NCI-H82 (cell line): ENCODE data around the gene PRKCE.
"Not testable (repeated sequence)": the region's sequence is repeated elsewhere in the genome, so short reads cannot be mapped to it uniquely, and the experiment has no call there.

Experiments used
- DNase-seq: peaks from one replicate; lab custom pipeline; 2025; lab: John Stamatoyannopoulos, UW

Gene PRKCE

DNA sequence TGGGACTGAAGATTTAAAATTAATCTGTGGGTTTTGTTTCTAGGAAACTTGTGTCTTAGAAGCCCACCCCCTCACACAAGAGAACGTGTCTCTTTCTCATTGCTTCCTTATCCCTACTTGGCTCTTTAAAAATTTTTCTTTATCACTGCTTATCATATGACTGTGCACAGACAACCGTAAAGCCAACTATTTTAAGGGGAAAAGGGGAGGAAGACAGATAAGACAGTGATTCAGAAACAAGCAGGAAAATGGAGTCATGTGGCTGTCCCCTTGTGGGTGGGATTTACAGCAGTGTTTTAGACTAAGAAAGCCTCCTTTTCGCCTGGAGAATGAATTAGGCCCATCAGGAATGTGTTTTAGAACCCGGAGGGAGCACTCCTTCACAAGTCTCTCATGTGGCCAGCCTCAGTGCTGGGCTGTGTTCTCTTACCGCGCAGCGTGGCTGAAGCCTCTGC lies 17.6 kb downstream of the PRKCE start:
- DNase-seq = no peak

DNA sequence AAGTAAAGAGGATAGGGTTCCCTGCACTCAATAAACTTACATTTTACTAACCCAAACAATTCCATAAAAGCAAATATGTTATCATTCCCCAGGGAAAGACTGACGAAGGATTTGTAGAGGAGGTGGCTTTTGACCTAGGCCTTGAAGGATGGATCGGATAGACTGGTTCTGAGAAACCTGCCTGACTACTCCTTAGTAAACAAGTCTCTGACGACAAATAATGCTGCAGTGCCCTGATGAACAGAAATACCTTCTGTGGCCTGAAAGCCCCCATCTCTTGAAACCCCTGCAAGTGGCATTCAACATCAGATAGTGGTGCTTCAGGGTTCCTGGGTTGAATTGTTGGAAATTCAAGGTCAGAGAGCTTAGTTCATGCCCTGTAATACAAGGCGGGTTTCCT lies 19.2 kb downstream of the PRKCE start:
- no peak for DNase-seq

DNA sequence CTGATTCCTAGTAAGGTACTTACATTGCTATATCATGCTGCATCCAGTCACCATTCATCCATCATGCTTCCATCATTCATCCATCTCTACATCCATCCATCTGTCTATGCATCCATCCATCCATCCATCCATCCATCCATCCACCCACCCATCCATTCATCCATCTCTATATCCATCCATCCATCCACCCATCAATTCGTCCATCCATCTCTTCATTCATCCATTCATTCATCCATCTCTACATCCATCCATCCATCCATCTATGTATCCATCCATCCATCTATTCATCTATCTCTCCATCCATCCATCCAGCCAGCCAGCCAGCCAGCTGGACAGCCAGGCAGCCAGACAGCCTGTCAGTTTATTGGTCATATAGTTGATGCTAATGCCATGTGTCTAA lies 20.7 kb downstream of the PRKCE start:
- no peak for DNase-seq

DNA sequence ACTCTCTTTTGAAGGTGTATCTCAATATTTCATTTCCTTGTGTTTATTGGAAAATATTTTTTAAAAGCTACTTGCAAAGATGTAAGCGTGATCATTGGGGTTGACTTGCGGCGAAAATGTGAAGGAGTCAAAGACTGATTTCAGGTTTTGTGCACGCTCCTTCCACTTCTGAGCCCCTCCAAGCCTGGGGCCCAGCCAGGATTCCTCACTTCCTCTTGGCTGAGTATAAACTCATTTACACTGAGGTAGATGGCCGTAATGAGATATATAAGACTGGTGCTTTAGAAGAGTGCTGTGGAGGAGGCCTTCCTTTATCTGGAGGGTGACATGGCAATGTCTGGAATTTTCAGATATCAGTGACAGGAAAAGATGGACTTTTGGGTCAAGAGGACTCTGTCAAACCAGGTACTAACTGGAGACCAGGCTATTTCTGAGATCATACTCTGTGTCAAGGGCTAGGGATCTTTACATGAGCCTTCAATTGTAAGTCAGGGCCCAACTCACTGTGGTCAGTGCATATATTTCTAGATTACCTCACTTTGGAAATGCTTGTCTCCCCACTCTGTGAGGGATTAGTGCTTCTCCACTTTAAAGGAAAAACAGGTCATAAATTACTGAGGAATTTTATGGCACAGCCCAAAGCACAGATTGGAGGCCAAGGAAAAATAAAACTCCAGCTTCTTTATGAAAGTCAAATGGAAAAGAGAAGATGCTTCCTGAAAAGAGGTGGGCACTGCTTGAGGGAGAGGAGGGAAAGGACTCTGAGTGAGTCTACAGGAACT lies 22.8 kb downstream of the PRKCE start:
- DNase-seq = no peak

DNA sequence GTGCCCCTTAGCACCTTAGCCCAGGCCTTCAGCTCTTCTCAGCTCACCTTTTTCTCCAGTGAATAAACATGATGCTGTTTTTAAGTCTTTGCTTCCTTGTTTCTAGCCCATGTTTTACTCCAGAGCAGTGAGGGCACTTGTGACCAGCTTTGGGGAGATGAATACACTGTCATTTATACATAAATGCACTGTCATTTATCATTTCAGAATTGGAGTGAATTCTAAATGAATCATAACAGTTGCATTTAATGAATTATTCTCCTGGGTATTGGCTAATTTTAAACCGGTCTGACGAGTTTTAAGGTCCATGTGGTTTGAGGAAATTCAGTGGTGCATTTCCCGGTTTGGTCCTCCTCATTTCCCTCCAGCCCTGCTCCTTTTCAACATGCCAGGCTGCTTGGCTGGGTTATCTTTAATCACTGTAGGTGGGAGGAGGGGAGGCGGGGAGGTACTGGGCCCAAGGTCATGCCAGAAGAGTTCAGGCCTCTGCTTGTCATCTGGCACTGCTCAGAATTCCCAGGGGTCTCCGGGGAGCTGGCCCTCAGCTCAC lies 23.9 kb downstream of the PRKCE start:
- DNase-seq = peak; percentile 8

DNA sequence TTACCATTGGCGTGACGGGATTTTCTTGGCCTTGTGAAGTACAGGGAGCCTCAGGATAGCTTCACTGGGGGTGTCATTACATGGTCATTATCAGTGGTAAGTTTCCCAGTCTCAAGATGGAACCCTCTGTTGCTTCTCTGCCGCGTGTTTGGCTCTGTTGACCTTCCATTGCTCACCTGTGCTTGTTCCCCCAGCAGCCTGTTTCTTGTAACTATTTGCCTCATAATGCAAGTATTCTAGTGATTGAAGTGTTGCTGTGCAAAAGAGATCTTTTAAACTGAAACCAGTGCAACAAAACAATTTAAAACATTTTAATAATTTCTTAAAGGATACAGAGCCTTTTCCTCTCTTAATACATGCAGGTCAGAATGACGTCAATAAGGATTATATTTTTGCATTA lies 24.6 kb downstream of the PRKCE start:
- DNase-seq = no peak

DNA sequence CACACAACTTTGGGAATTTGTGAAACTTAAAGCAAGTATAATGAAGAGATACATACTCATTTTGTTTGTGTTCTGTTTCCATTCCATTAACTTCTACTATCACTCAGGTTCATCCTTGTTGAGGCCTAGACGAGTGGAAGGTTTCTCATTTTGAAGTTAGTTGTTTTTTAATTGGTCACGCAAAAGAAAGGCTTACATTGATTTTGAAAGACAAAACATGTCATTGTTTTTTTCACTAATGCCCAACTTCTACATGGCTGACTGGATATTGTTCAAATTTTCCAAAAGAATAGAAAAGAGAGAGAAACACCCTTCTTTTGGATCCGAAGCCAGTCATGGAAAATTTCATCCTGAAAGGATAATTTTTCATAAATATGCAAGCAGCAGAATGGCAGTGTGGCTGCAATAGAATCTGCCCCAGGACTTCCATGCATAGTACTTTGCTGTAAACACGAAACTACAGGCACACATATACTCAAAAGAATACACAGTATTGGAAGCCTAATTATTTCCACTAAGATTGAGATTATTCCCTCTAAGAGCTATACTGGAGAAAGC lies 27.4 kb downstream of the PRKCE start:
- DNase-seq = no peak

DNA sequence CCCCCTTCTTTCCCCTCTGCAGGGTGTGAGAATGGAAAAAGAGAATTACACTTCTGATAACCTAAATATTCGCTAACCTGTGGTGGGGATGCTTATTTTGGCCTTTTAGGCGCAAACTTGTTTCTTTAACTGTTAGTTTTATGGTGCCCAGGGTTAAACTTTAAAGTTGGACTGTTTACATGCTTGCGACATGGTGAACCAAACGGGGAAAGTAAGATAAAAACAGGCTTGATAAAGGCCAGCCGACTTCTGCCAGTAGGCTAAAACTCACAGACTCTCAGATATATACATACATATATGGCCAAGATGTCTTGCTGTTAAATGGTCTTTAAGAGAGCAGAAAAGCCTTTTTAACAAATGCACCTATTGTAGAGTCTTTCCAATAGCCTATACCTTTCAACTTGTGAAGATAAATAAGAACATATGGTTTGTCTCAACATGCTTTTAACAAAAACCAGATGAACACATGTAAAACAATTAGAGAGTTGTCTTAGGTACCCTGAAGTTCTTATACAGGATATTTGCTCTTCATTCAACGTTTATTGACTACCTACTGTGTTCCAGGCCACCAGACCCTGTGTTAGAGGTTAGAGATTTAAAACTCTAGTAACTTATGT lies 29.0 kb downstream of the PRKCE start:
- DNase-seq = no peak

DNA sequence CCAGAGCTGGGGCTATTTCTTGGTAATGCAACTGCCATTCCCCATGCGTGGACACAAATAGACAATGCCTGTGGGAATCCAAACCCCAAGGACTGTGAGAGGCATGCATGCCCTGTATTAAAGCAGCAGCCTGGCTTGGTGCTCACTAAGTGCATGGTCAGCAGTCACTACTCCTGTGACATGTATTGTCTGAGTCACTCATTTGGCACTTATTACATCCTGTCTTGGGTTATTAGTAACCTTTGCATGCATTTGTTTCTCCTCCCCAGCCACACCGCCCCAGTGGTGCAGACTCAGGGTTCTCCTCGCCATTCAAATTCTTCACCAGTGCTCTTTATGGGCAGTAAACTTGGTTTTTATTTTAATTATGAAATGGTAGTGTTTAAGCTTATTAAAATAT lies 30.2 kb downstream of the PRKCE start:
- DNase-seq = no peak

DNA sequence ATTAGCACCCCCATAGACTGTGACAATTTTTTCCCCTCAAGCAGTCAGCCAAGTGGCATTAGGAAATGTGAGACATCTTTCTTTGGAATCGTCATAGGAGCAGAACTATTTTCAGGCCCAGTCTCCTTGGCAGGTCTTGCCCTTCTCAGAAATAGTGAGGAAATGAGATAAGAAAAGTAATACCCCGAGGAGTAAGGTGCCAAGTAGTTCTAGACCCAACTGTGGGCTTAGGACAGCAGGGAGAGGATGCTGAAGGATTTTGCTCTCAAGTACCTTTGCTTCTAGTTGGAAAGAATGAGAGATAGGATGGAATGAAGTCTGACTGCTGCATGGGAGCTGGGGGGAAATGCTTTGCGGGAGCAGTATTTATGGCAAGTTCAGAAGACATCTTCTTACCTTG lies 31.8 kb downstream of the PRKCE start:
- DNase-seq = no peak

DNA sequence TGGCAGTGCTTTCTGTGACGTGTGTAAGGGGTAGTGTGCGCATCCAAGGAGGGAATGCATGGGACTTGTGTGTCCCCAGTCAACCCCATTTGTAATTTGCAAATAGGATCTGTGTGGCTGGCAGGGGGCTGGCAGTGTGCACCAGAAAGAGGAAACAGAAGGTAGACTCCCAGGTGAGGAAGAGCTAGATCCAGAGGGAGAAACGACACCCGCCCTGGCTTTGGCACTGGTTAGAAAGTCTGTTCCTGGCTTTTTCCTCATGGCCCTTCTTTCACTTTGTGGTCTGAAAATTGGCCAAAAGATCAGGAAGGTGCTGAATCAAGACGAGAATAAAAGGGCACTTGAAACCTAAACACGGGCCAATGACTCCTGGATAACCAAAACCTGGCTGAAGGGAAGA lies 33.3 kb downstream of the PRKCE start:
- DNase-seq = no peak

DNA sequence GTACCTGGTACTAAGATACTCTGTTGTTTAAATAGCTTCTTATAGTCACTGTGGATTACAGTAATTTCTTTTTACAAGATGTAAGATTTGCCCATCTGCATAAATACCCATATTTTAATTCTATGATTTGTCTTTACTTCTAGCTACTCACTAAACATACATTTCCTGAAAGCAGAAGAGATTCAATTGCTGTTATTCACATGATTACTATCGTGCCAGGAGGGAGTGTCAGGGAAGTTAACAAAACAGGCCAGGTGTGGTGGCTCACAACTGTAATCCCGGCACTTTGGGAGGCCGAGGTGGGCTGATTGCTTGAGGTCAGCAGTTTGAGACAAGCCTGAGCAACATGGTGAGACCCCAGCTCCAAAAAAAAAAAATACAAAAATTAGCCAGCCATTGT lies 33.8 kb downstream of the PRKCE start:
- DNase-seq = no peak

DNA sequence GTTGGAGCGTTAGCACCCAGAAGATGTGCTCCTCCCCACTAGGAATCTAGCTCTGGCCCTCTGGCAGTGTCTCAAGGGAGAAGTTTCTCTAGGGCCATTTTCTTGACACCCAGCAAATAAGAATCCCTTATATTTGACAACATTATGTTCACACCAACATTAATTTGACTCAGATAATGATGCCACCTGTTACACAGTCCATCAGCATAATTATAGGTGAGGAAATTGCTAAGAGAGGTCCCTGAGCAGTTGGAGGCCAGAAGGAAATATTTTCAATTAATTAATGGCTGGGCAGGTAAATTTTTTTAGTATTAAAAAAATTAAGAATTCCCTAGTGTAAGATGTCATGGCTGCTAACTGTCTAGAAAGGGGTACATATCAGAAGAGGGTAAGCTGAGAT lies 36.5 kb downstream of the PRKCE start:
- no peak for DNase-seq

DNA sequence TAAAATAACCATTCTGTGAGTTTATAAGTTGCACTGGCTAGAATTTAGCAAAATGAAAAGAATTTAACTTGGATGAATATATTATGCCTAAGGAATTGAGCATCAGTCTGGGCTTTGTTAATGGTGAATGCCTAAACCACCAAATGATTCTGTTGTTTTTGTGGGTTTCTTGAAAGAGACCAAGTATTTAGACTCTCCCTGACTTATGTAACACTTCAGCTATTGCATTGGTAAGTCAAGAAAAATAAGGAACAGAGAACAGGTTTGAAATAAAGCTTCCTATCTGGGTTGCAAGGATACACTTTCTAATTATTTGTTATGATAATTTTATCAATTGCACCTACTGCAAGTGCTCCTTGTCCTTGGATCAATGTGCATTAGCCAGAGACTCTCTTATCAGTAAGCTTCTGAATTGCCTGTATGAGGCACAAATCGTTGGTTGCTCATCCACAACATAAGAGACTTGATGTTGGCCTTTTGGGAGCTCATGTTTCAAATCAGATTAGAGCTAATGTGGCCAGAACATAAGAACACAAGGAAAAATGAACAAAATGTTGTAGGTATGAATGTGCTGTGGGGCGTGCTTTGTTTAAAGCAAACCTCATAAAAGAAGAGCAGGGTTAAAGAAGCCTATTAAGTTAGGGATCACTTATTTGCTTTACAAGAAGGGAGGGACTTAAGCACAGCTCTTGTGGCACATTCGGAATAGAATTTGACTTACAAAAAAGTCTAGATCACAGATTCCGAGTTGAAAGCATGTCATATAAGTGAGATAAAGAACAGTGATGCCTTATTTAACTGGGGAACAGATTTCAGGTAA lies 37.2 kb downstream of the PRKCE start:
- peak; percentile 11 for DNase-seq

DNA sequence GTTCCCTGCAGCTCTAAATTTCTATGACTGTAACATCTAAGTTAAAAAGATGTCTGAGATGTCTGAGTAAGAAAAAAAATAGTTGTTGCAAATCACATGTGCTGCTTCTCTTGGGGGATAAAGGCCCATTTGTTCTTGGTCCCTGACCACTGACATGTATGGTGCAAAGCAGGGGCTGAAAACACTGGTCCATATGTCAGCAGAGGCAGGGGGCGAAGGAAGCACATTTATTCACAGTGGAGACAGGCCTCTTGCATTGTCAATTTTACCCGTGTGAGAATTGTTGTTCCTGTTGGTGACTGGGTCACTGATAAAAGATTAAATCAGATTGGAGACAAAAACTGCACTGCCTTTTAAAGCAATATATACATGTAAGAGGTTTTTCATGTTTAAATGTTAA lies 38.8 kb downstream of the PRKCE start:
- DNase-seq = no peak

DNA sequence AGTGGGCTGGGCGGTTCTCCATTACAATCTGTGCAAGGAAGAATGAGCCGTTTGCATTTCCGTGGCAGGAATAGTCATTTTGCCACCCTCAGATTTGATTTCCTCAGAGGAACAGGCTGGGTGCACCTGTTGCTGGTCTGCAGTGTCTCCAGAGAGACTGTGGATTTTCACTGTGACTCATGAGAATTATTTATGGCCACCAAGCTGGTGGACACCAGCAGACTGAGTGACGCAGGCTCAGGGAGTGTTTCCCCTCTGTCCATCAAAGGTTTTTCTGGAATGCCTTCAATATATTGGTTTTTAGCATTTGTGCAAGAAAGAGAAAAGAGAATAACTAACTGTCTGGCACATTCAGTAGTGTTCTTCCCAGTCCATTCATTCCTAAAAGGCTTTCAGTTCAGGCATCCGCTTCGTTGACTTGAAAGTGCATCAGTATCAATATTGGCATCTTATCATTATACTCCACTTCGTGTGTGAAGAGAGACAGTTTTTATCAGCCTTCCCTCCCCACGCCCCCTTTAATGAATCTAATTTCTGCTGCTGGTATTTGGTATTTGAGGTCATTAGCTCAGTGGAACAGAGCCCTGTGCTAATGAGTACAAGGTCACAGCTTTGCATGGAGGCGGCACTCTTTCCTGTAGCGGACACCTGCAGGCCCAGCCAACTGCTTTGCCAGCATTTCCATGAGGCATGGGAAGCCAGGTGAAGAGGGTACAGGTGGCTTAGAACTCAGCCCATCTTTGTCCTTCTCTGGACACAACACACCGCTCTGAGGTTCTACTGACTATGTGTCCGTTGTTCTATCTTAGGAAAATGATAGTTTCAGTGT lies 39.9 kb downstream of the PRKCE start:
- no peak for DNase-seq

DNA sequence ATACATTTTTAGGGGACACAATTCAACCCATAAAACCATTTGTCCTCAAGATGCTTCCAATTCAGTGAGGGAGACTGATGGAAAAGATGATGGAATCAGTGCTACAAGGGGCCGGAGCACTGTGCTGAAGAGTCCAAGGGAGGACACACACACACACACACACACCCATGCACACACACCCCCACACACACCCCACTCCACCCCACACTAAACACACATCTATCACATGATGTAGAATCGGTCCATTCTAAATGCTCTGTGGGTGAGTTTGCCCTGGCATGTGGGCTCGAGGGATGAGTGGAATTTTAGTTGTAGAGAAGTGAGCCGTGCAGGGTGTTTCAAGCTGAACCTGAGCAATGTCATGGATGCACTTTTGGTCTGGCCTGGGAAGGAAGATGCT lies 41.1 kb downstream of the PRKCE start:
- DNase-seq = no peak

DNA sequence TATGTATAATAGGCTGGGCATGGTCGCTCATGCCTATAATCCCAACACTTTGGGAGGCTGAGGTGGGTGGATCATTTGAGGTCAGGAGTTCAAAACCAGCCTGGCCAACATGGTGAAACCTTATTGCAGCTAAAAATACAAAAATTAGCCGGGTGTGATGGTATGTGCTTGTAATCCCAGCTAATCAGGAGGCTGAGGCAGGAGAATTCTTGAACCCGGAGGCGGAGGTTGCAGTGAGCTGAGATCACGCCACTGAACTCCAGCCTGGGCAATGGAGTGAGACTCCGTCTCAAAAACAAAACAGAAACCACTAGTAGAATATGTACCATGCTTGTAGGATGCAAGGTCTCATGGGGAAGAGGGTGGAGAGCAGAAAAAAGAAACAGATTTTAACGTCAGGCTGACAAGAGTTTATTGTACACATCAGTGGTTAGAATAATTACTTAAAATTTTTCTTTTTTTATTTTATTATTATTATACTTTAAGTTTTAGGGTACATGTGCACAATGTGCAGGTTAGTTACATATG lies 44.1 kb downstream of the PRKCE start:
- DNase-seq = not testable (repeated sequence)

DNA sequence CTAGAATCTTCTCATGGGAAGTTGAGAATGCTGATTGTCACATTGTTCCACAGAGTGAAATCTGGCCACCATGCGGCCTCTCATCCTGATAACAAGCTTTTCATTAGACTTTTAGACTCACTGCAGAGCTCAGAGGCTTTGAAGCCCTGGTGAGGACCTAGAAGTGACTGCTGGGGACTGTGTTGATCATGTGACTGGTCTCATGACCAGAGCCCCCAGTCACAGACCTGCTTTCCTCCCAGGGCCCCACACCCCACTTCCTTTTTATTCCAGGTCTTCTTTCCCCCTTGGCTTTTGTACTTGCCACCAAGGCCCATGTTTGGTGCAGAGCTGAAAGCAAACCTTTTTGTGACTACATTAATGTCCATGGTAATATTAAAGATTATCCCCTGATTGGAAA lies 45.2 kb downstream of the PRKCE start:
- DNase-seq = no peak

DNA sequence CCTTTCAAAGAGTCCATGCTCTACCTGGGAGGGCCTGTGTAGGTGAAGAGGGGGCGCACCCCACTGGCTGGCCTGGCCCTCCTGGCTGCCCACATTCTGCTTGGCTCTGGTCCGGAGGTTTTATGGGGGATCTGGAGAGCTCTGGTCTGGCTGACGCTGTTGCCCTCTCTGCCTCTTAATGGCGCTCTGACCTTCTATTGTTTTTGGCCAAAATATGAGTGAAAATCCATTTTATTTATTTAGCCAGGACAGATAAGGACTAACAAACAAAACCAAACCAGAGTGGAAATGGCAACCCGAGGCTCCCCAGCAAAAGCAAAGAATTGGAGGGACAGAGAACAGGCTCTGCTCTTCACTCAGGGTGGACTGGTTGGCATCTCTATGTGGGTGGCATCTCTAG lies 45.7 kb downstream of the PRKCE start:
- DNase-seq = no peak

DNA sequence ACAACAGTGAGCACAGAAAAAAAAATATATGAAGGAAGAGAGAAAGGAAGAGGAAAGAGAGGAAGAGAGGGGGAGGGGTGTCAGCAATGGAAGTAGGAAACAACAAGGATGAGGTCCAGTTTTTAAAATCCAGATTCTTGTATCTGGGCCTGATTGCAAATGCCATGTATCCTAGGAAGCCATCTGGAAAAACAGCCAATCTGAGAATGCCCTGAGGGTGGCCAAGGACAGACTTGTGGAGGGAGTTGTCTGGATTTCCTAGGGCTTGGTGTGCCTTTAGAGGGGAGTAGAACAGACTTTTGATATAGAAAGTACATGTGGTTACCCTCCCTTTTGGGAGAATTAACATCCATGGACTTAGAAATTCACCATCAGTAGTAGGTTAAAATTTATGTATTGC lies 47.1 kb downstream of the PRKCE start:
- no peak for DNase-seq
